Measurements from ENCODE around the gene CNIH2. TPM values are rescaled to one million over a fixed set of nuclear protein-coding genes. Genes with fewer than 3 reads are reported as not detected.
"Not testable (repeated sequence)": the region's sequence is repeated elsewhere in the genome, so short reads cannot be mapped to it uniquely, and the experiment has no call there.

Gene CNIH2
- 2.3 TPM for polyA plus RNA-seq (ENCODE audit: insufficient read length)

- no peak for DNase-seq (ENCODE audit: low read depth)
These were observed at the start of gene CNIH2 for GRCh38 chr11:66277471-66278362. CNIH2 (plus strand) TSS chr11:66278175; CDS start chr11:66278457, 282 bp downstream.

- no peak for DNase-seq (ENCODE audit: low read depth)
These were observed 49.5 kb upstream of the CNIH2 start for GRCh38 chr11:66228521-66228920.

- DNase-seq (ENCODE audit: low read depth): no peak
These were observed 47.8 kb upstream of the CNIH2 start for GRCh38 chr11:66230156-66230555.

- DNase-seq (ENCODE audit: low read depth): no peak
These were observed 47.0 kb upstream of the CNIH2 start for GRCh38 chr11:66230978-66231377.

- DNase-seq (ENCODE audit: low read depth): no peak
These were observed 46.4 kb upstream of the CNIH2 start for GRCh38 chr11:66231561-66231960.

- no peak for DNase-seq (ENCODE audit: low read depth)
These were observed 45.2 kb upstream of the CNIH2 start for GRCh38 chr11:66232769-66233168.

- DNase-seq (ENCODE audit: low read depth): no peak
These were observed 44.7 kb upstream of the CNIH2 start for GRCh38 chr11:66233301-66233700.

GRCh38 chr11:66235141-66235540, 42.8 kb upstream of the CNIH2 start:
- DNase-seq (ENCODE audit: low read depth): no peak

- no peak for DNase-seq (ENCODE audit: low read depth)
These were observed 40.1 kb upstream of the CNIH2 start for GRCh38 chr11:66237867-66238266.

- DNase-seq (ENCODE audit: low read depth): no peak
These were observed 39.1 kb upstream of the CNIH2 start for GRCh38 chr11:66238786-66239413.

- no peak for DNase-seq (ENCODE audit: low read depth)
These were observed 38.5 kb upstream of the CNIH2 start for GRCh38 chr11:66239511-66239910.

GRCh38 chr11:66239998-66240780, 37.8 kb upstream of the CNIH2 start:
- DNase-seq (ENCODE audit: low read depth): no peak

- no peak for DNase-seq (ENCODE audit: low read depth)
These were observed 37.2 kb upstream of the CNIH2 start for GRCh38 chr11:66240781-66241136.

- no peak for DNase-seq (ENCODE audit: low read depth)
These were observed 35.7 kb upstream of the CNIH2 start for GRCh38 chr11:66242095-66242765.

GRCh38 chr11:66243782-66244535, 34.0 kb upstream of the CNIH2 start:
- no peak for DNase-seq (ENCODE audit: low read depth)

GRCh38 chr11:66247295-66247694, 30.7 kb upstream of the CNIH2 start:
- DNase-seq (ENCODE audit: low read depth): no peak

GRCh38 chr11:66247801-66248200, 30.2 kb upstream of the CNIH2 start:
- DNase-seq (ENCODE audit: low read depth): no peak

- no peak for DNase-seq (ENCODE audit: low read depth)
These were observed 29.1 kb upstream of the CNIH2 start for GRCh38 chr11:66248903-66249302.

- no peak for DNase-seq (ENCODE audit: low read depth)
These were observed 26.2 kb upstream of the CNIH2 start for GRCh38 chr11:66251809-66252208.

- DNase-seq (ENCODE audit: low read depth): not testable (repeated sequence)
These were observed 24.9 kb upstream of the CNIH2 start for GRCh38 chr11:66253081-66253480.

- DNase-seq (ENCODE audit: low read depth): no peak
These were observed 19.5 kb upstream of the CNIH2 start for GRCh38 chr11:66258473-66258893.

Data from forelimb muscle (tissue), 1 donor.